Caco-2 (cell line): ENCODE data around the gene MROH2B. TPM values are rescaled to one million over a fixed set of nuclear protein-coding genes. Genes with fewer than 3 reads are reported as not detected.

Source experiments
- BruUV-seq: library from RNA; stranded (reverse); fragments of 400-500 nt; replicated peaks from 2 replicates; lab custom pipeline; 2021; lab: Mats Ljungman, UMichigan
- CTCF ChIA-PET: fragments of 300-600 bp; sonication (Branson Sonifier 250); formaldehyde crosslinking; loops from one replicate; lab custom pipeline; 2022; ENCODE audit warnings: antibody characterized with exemption; lab: Charles Lee
- POLR2A ChIA-PET: fragments of 300-600 bp; sonication (Branson Sonifier 250); formaldehyde crosslinking; loops from one replicate; lab custom pipeline; 2022; ENCODE audit warnings: antibody characterized with exemption; lab: Charles Lee
- DNase-seq, 2 experiments: peaks; one replicate each; pipeline versions ENCODE4 v3.0.0 to v3.0.0-alpha.2; 2020 to 2022
- H3K27me3 ChIP-seq: replicated peaks from 2 replicates; pipeline ENCODE4 v1.6.0; 2011; ENCODE audit warnings: low read length; ENCODE audit not compliant: control insufficient read depth, insufficient read depth
- H3K36me3 ChIP-seq: 2 replicates; pipeline ENCODE4 v1.5.1; 2011; ENCODE audit warnings: low read length; ENCODE audit not compliant: control insufficient read depth, insufficient read depth
- H3K4me1 ChIP-seq: fragments of 250-450 bp; sonication (Bioruptor Pico); 2 replicates; pipeline ENCODE4 v1.5.1; 2020; ENCODE audit warnings: mild to moderate bottlenecking
- H3K4me3 ChIP-seq: 2 replicates; pipeline ENCODE4 v1.5.1; 2011; ENCODE audit warnings: low read depth, mild to moderate bottlenecking, control low read depth, low read length
- H3K9me3 ChIP-seq: fragments of 250-450 bp; sonication (Bioruptor Pico); 2 replicates; pipeline ENCODE4 v1.5.1; 2020; ENCODE audit warnings: mild to moderate bottlenecking, moderate library complexity
- H3K27ac Mint-ChIP-seq: one replicate; pipeline ENCODE4 v1.8.0; 2022; ENCODE audit warnings: mixed read lengths; ENCODE audit not compliant: unreplicated experiment
- H3K27me3 Mint-ChIP-seq: one replicate; pipeline ENCODE4 v1.8.0; 2022; ENCODE audit warnings: mixed read lengths; ENCODE audit not compliant: insufficient read depth, unreplicated experiment
- H3K36me3 Mint-ChIP-seq: one replicate; pipeline ENCODE4 v1.8.0; 2022; ENCODE audit warnings: mild to moderate bottlenecking, mixed read lengths; ENCODE audit not compliant: insufficient read depth, unreplicated experiment
- H3K4me1 Mint-ChIP-seq: one replicate; pipeline ENCODE4 v1.8.0; 2022; ENCODE audit warnings: low read depth, mixed read lengths; ENCODE audit not compliant: unreplicated experiment
- H3K4me3 Mint-ChIP-seq: one replicate; pipeline ENCODE4 v1.8.0; 2022; ENCODE audit warnings: mild to moderate bottlenecking, moderate library complexity, mixed read lengths; ENCODE audit not compliant: unreplicated experiment
- H3K9me3 Mint-ChIP-seq: one replicate; pipeline ENCODE4 v1.8.0; 2022; ENCODE audit warnings: mixed read lengths; ENCODE audit not compliant: unreplicated experiment
- intact Hi-C: fragments of 100-400 bp; cut with micrococcal nuclease; formaldehyde crosslinking; loops from one replicate; pipeline ENCODE4 v1.10.0; 2022; ENCODE audit not compliant: unreplicated experiment
- total RNA-seq: library from RNA; stranded (reverse); gene quantifications from 2 replicates; pipeline ENCODE4 v1.2.3, GENCODE V29; 2022
- TF ChIP-seq, protein P1 (sequence below), 2 experiments: fragments of 200-600 bp in 1 of 2; IDR thresholded peaks; 1 replicate in 1 of 2; 2 replicates in 1 of 2; pipeline versions ENCODE4 v1.5.1 to v1.8.0; 2011 to 2022; ENCODE audit warnings: antibody characterized with exemption in 1 of 2, control low read depth in 1 of 2, inconsistent platforms in 1 of 2, low read depth in 1 of 2, low read length in 1 of 2, mild to moderate bottlenecking in 1 of 2, moderate library complexity in 1 of 2; ENCODE audit not compliant: insufficient read depth in 1 of 2, severe bottlenecking in 1 of 2, unreplicated experiment in 1 of 2

The MROH2B gene
- total RNA-seq, 1 experiment from 2014 or later: not detected

DNA sequence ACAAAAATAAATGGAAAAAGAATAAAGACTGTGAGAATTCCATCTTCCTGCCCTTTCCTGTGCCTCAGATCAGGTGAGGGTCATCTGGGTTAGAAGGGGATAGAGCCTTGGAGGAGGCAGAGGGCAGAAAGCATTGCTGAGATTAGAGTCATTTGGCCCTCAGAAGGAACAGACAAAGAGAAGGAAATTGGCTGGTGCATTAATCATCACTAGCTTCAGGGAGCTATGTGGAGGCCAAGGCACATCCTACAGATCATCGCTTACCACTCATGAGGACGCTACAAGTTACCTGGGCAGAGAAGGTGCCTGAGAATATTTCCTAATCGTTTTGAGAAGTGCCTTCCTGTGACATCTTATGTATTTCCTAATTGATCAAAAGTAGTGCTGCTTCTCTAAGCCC is 87.4 kb downstream of the MROH2B start:
- no peak for DNase-seq
- Mint-ChIP-seq H3K36me3 (no peaks in the 10 kb centered on the region), H3K27ac (no peak overlapping the region), H3K4me3 (no peak overlapping the region), H3K4me1 (no peaks in the 10 kb centered on the region), H3K9me3 (no peaks in the 10 kb centered on the region), H3K27me3 (peaks cover 13% of the 10 kb centered on the region)
- intact Hi-C loops: no loop called here
- ChIA-PET CTCF (no interaction called here), POLR2A (no interaction called here)
- H3K9me3 ChIP-seq: no peaks in the 10 kb centered on the region
- no peaks in the 10 kb centered on the region for H3K4me1 ChIP-seq
- TF ChIP-seq, protein P1, sequence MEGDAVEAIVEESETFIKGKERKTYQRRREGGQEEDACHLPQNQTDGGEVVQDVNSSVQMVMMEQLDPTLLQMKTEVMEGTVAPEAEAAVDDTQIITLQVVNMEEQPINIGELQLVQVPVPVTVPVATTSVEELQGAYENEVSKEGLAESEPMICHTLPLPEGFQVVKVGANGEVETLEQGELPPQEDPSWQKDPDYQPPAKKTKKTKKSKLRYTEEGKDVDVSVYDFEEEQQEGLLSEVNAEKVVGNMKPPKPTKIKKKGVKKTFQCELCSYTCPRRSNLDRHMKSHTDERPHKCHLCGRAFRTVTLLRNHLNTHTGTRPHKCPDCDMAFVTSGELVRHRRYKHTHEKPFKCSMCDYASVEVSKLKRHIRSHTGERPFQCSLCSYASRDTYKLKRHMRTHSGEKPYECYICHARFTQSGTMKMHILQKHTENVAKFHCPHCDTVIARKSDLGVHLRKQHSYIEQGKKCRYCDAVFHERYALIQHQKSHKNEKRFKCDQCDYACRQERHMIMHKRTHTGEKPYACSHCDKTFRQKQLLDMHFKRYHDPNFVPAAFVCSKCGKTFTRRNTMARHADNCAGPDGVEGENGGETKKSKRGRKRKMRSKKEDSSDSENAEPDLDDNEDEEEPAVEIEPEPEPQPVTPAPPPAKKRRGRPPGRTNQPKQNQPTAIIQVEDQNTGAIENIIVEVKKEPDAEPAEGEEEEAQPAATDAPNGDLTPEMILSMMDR (IDR thresholded peaks at IDR 0.05; ENCODE audit: insufficient read depth in 1 of 2, low read depth in 1 of 2, low read length in 1 of 2, severe bottlenecking in 1 of 2, unreplicated experiment in 1 of 2): no peak
- BruUV-seq: no TSS peak
- H3K36me3 ChIP-seq: no peaks in the 10 kb centered on the region
- no peak overlapping the region for H3K4me3 ChIP-seq
- no peaks in the 10 kb centered on the region for H3K27me3 ChIP-seq

- H3K36me3 ChIP-seq: no peaks in the 10 kb centered on the region
- DNase-seq: no peak
- Mint-ChIP-seq H3K4me1 (no peaks in the 10 kb centered on the region), H3K27me3 (peaks cover 13% of the 10 kb centered on the region), H3K9me3 (no peaks in the 10 kb centered on the region), H3K36me3 (no peaks in the 10 kb centered on the region), H3K27ac (no peak overlapping the region), H3K4me3 (no peak overlapping the region)
- TF ChIP-seq, protein P1 (IDR thresholded peaks at IDR 0.05; ENCODE audit: insufficient read depth in 1 of 2, low read depth in 1 of 2, low read length in 1 of 2, severe bottlenecking in 1 of 2, unreplicated experiment in 1 of 2): no peak
- ChIA-PET CTCF (no interaction called here), POLR2A (no interaction called here)
- no TSS peak for BruUV-seq
- H3K9me3 ChIP-seq: no peaks in the 10 kb centered on the region
- no peaks in the 10 kb centered on the region for H3K27me3 ChIP-seq
- intact Hi-C loops: no loop called here
- H3K4me3 ChIP-seq: no peak overlapping the region
- no peaks in the 10 kb centered on the region for H3K4me1 ChIP-seq
Observed at GRCh38 chr5:40981420-40981819, 89.7 kb downstream of the MROH2B start.

GRCh38 chr5:40976836-40977235 is 94.3 kb downstream of the MROH2B start:
- BruUV-seq: no TSS peak
- intact Hi-C loops: no loop called here
- Mint-ChIP-seq H3K27ac (no peak overlapping the region), H3K9me3 (no peaks in the 10 kb centered on the region), H3K36me3 (no peaks in the 10 kb centered on the region), H3K4me1 (no peaks in the 10 kb centered on the region), H3K27me3 (peaks cover 8% of the 10 kb centered on the region), H3K4me3 (no peak overlapping the region)
- Histone ChIP-seq H3K27me3 (no peaks in the 10 kb centered on the region), H3K9me3 (no peaks in the 10 kb centered on the region), H3K36me3 (no peaks in the 10 kb centered on the region), H3K4me3 (no peak overlapping the region), H3K4me1 (no peaks in the 10 kb centered on the region)
- CTCF ChIA-PET: no interaction called here
- TF ChIP-seq, protein P1 (IDR thresholded peaks at IDR 0.05; ENCODE audit: insufficient read depth in 1 of 2, low read depth in 1 of 2, low read length in 1 of 2, severe bottlenecking in 1 of 2, unreplicated experiment in 1 of 2): no peak
- POLR2A ChIA-PET: no interaction called here
- DNase-seq: no peak
